Mucosa of descending colon (tissue), 3 donors: ENCODE data around the gene SASH1. TPM values are rescaled to one million over a fixed set of nuclear protein-coding genes. Genes with fewer than 3 reads are reported as not detected.

Experiments
- ATAC-seq: fragments of 200-7000 bp; cut with Tn5 transposase; one replicate; pipeline ENCODE4 v1.9.1; 2020; ENCODE audit warnings: mild to moderate bottlenecking, moderate library complexity
- DNase-seq, 3 donors: peaks; one replicate each; pipeline ENCODE4 v3.0.0-alpha.2; 2020
- H3K36me3 ChIP-seq: fragments of 200-600 bp; one replicate; pipeline ENCODE4 v1.8.0; 2021; ENCODE audit warnings: low read depth, mild to moderate bottlenecking
- H3K4me1 ChIP-seq: fragments of 200-600 bp; one replicate; pipeline ENCODE4 v1.8.0; 2021; ENCODE audit warnings: low read depth, mild to moderate bottlenecking
- H3K4me3 ChIP-seq: fragments of 200-600 bp; one replicate; pipeline ENCODE4 v1.8.0; 2021; ENCODE audit warnings: mild to moderate bottlenecking
- H3K9me3 ChIP-seq: fragments of 200-600 bp; one replicate; pipeline ENCODE4 v1.8.0; 2021; ENCODE audit warnings: mild to moderate bottlenecking
- CTCF ChIP-seq: fragments of 200-600 bp; IDR thresholded peaks from one replicate; pipeline ENCODE4 v1.8.0; 2022; ENCODE audit warnings: antibody characterized with exemption, mild to moderate bottlenecking
- intact Hi-C, 2 donors: fragments of 100-400 bp; cut with DNase I in 1 of 2; cut with micrococcal nuclease in 1 of 2; formaldehyde crosslinking; loops; one replicate each; pipeline versions ENCODE4 v1.11.0 to v1.11.1; 2022; cut with DNase I, micrococcal nuclease
- total RNA-seq, 3 donors: library from RNA; stranded (reverse); fragmentation: NEBNext Ultra II Directional in 2 of 3; extraction: Animal tissue kit (Norgen Biotek cat#: 25700) in 2 of 3; gene quantifications; one replicate each; pipeline versions ENCODE4 v1.2.1 to v1.2.4, GENCODE V29; 2021 to 2023
- donor health status: DM: no; HTN: no; CAD: no; lungs with moderate emphysema.
- donor health status: DM: no; HTN: no; CAD: no.
- donor health status: DM: no; HTN: yes; CAD: no.

Gene SASH1
- total RNA-seq, 3 donors from 2014 or later = 20.5 to 47.3 (median 22.9) TPM

GRCh38 chr6:148432462-148433195 is 90.0 kb downstream of the SASH1 start:
- no peak for TF ChIP-seq CTCF
- DNase-seq = no peak
- intact Hi-C loops = no loop called here
- ATAC-seq = no peak
- no peaks in the 10 kb centered on the region for H3K9me3 ChIP-seq
- H3K4me1 ChIP-seq = no peaks in the 10 kb centered on the region
- no peak overlapping the region for H3K4me3 ChIP-seq
- no peaks in the 10 kb centered on the region for H3K36me3 ChIP-seq

- no peak for ATAC-seq
- TF ChIP-seq CTCF = no peak
- no peaks in the 10 kb centered on the region for H3K36me3 ChIP-seq
- DNase-seq = no peak
- H3K9me3 ChIP-seq = no peaks in the 10 kb centered on the region
- no peak overlapping the region for H3K4me3 ChIP-seq
- H3K4me1 ChIP-seq = no peaks in the 10 kb centered on the region
- intact Hi-C loops = no loop called here
Observed at GRCh38 chr6:148435386-148435785, 92.7 kb downstream of the SASH1 start.

GRCh38 chr6:148436466-148436865 is 93.8 kb downstream of the SASH1 start:
- DNase-seq = no peak
- Histone ChIP-seq H3K4me1 (no peaks in the 10 kb centered on the region), H3K36me3 (no peaks in the 10 kb centered on the region), H3K9me3 (no peaks in the 10 kb centered on the region), H3K4me3 (no peak overlapping the region)
- intact Hi-C loops = no loop called here
- TF ChIP-seq CTCF = no peak
- ATAC-seq = no peak

GRCh38 chr6:148438632-148439031 is 96.0 kb downstream of the SASH1 start:
- ATAC-seq (no peak), DNase-seq (no peak)
- no peaks in the 10 kb centered on the region for H3K9me3 ChIP-seq
- no peak for TF ChIP-seq CTCF
- H3K36me3 ChIP-seq = no peaks in the 10 kb centered on the region
- H3K4me3 ChIP-seq = no peak overlapping the region
- no peaks in the 10 kb centered on the region for H3K4me1 ChIP-seq
- intact Hi-C loops = no loop called here

GRCh38 chr6:148440016-148440415 is 97.4 kb downstream of the SASH1 start:
- Histone ChIP-seq H3K4me1 (no peaks in the 10 kb centered on the region), H3K4me3 (no peak overlapping the region), H3K9me3 (no peaks in the 10 kb centered on the region), H3K36me3 (no peaks in the 10 kb centered on the region)
- ATAC-seq = no peak
- intact Hi-C loops = no loop called here
- no peak for DNase-seq
- TF ChIP-seq CTCF = no peak
